Fibroblast of lung (primary cell): ENCODE results near the gene HYAL1. TPM values are rescaled to one million over a fixed set of nuclear protein-coding genes. Genes with fewer than 3 reads are reported as not detected.
"Not testable (repeated sequence)": the region's sequence is repeated elsewhere in the genome, so short reads cannot be mapped to it uniquely, and the experiment has no call there.

Experiments
- DNase-seq, 2 donors: peaks; one replicate each; pipeline versions ENCODE4 v3.0.0 to v3.0.0-alpha.2; 2010; ENCODE audit warnings: low read depth in 2 of 2
- H2AFZ ChIP-seq: 2 replicates; pipeline ENCODE4 v1.5.1; 2012; ENCODE audit warnings: low read length, control low read depth, inconsistent platforms
- H3K27ac ChIP-seq: 2 replicates; pipeline ENCODE4 v1.5.1; 2011; ENCODE audit warnings: low read length, control low read depth; ENCODE audit not compliant: insufficient read depth
- H3K27me3 ChIP-seq: 2 replicates; pipeline ENCODE4 v1.5.1; 2011; ENCODE audit warnings: mild to moderate bottlenecking, low read length; ENCODE audit not compliant: control insufficient read depth, insufficient read depth
- H3K36me3 ChIP-seq: 2 replicates; pipeline ENCODE4 v1.5.1; 2011; ENCODE audit warnings: low read length; ENCODE audit not compliant: control insufficient read depth, insufficient read depth
- H3K4me1 ChIP-seq: 2 replicates; pipeline ENCODE4 v1.5.1; 2011; ENCODE audit warnings: low read length; ENCODE audit not compliant: control insufficient read depth, insufficient read depth; ENCODE audit errors: extremely low read depth
- H3K4me2 ChIP-seq: 2 replicates; pipeline ENCODE4 v1.5.1; 2011; ENCODE audit warnings: low read length, control low read depth; ENCODE audit not compliant: insufficient read depth; ENCODE audit errors: extremely low read depth
- H3K4me3 ChIP-seq, 4 experiments: fragments of 200-600 bp in 1 of 4; sonication (generic) in 1 of 4; replicated peaks in 1 of 4; 2 replicates each; pipeline ENCODE4 v1.5.1; 2011 to 2016; ENCODE audit warnings: low read length in 4 of 4, low read depth in 3 of 4, mild to moderate bottlenecking in 3 of 4, control low read depth in 2 of 4, inconsistent platforms in 1 of 4, mixed read lengths in 1 of 4; ENCODE audit not compliant: insufficient read depth in 1 of 4; ENCODE audit errors: control extremely low read depth in 1 of 4
- H3K79me2 ChIP-seq: 2 replicates; pipeline ENCODE4 v1.5.1; 2012; ENCODE audit warnings: mild to moderate bottlenecking, low read length, inconsistent platforms; ENCODE audit not compliant: control insufficient read depth, insufficient read depth
- H3K9ac ChIP-seq: 2 replicates; pipeline ENCODE4 v1.5.1; 2011; ENCODE audit warnings: mild to moderate bottlenecking, low read length, control low read depth; ENCODE audit not compliant: insufficient read depth
- H3K9me3 ChIP-seq: 2 replicates; pipeline ENCODE4 v1.5.1; 2012; ENCODE audit warnings: low read depth, low read length; ENCODE audit not compliant: control insufficient read depth, insufficient read depth
- H4K20me1 ChIP-seq: 2 replicates; pipeline ENCODE4 v1.5.1; 2011; ENCODE audit warnings: low read length; ENCODE audit not compliant: control insufficient read depth, insufficient read depth; ENCODE audit errors: extremely low read depth
- EZH2 ChIP-seq: IDR thresholded peaks from 2 replicates; pipeline ENCODE4 v1.5.1; 2012; ENCODE audit warnings: low read length, control low read depth, mild to moderate bottlenecking; ENCODE audit errors: missing control alignments
- polyA plus RNA-seq, 2 donors: library from polyadenylated mRNA; depleted of rRNA in 1 of 2; stranded (reverse) in 1 of 2; unstranded in 1 of 2; fragments of >200 nt; gene quantifications; 2 replicates each; pipeline ENCODE4 v1.2.1, GENCODE V29; 2011 to 2012; ENCODE audit warnings: missing spikeins in 1 of 2
- total RNA-seq: library from RNA; depleted of rRNA; stranded (reverse); fragments of >200 nt; gene quantifications from 2 replicates; pipeline ENCODE4 v1.2.1, GENCODE V29; 2014
- TF ChIP-seq, protein P1 (sequence below), 2 donors: IDR thresholded peaks in 1 of 2; conservative IDR thresholded peaks in 1 of 2; 1 replicate in 1 of 2; 2 replicates in 1 of 2; pipeline ENCODE4 v1.5.1; 2011 to 2012; ENCODE audit warnings: low read length in 2 of 2, control low read depth in 1 of 2, inconsistent platforms in 1 of 2, low read depth in 1 of 2, mild to moderate bottlenecking in 1 of 2

HYAL1 gene
- total and polyA plus RNA-seq, 2 donors (not counting 1 experiment from before 2014, with no cell fraction given), result 1.3 to 2.5 TPM

DNA sequence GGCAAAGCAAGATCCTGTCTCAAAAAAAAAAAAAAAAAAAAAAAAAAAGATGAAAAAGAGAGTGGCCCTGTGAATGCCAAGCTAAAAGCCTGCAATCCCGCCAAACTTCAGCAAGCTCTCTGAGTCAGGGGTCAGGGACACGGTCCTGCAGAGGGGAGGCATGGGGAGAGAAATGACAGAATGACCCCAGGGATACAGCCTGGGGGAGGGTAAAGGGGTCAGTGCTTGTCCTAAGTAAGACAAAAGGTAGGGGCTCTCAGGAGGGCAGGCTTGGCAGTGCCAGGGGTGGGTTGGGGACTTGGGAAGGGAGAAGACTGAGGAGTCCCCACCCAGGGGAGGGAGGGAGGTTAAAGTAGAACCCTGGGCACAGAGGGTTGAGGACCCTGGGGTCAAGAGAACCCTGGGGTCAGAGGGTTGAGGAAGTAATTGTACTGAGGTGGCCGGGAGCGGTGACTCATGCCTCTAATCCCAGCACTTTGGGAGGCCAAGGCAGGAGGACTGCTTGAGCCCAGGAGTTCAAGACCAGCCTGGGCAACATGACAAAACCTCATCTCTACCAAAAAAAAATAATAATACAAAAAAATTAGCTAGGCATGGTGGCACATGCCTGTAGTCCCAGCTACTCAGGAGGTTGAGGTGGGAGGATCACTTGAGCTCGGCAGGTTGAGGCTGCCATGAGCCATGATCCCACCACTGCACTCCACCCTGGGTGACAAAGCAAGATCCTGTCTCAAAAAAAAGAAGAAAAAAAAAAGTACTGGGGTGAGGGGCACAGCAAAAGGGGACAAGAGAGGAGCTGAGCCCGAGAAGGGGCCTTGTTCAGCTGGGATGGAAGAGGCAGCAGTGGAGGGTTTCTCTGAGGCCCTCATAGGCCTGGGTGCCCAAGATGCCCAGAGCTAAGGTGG lies 39.6 kb downstream of the HYAL1 start:
- Histone ChIP-seq H3K4me1 (peaks cover 47% of the 10 kb centered on the region), H3K36me3 (peaks cover 2% of the 10 kb centered on the region), H3K27me3 (no peaks in the 10 kb centered on the region), H3K9me3 (no peaks in the 10 kb centered on the region), H3K4me3 (no peak overlapping the region), H3K4me2 (peak overlapping the region; percentile 7), H3K79me2 (no peaks in the 10 kb centered on the region), H4K20me1 (no peaks in the 10 kb centered on the region), H3K27ac (peak overlapping the region; percentile 23), H3K9ac (no peak overlapping the region), H2AFZ (no peak overlapping the region)
- TF ChIP-seq EZH2, result no peak
- TF ChIP-seq, protein P1, sequence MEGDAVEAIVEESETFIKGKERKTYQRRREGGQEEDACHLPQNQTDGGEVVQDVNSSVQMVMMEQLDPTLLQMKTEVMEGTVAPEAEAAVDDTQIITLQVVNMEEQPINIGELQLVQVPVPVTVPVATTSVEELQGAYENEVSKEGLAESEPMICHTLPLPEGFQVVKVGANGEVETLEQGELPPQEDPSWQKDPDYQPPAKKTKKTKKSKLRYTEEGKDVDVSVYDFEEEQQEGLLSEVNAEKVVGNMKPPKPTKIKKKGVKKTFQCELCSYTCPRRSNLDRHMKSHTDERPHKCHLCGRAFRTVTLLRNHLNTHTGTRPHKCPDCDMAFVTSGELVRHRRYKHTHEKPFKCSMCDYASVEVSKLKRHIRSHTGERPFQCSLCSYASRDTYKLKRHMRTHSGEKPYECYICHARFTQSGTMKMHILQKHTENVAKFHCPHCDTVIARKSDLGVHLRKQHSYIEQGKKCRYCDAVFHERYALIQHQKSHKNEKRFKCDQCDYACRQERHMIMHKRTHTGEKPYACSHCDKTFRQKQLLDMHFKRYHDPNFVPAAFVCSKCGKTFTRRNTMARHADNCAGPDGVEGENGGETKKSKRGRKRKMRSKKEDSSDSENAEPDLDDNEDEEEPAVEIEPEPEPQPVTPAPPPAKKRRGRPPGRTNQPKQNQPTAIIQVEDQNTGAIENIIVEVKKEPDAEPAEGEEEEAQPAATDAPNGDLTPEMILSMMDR (conservative IDR thresholded peaks at IDR 0.05 in 1 of 2, IDR thresholded peaks at IDR 0.05 in 1 of 2; ENCODE audit: low read depth in 1 of 2, low read length in 2 of 2), result no peak
- DNase-seq, result peak in 1 of 2 donors; percentile 40

DNA sequence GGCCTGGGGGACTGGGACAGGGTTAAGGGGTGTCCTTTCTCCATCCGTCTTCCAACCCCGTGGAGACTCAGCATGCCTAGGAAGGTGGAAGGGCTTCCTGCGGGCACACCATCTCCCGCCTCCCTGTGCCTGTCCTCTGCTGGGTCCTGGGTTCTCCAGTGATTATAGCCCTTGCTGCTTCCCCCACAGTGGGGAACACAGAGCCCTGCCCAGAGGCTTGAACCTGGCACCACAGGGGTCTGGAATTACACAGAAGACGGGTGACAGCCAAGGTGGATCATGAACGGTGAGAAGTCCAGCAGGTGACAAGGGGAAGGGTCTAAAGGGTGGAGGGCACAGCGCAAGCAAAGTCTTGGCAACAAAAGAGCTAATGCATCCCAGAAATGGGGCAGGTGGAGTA lies 40.6 kb downstream of the HYAL1 start:
- Histone ChIP-seq H3K4me1 (peaks cover 38% of the 10 kb centered on the region), H3K36me3 (peaks cover 5% of the 10 kb centered on the region), H3K27ac (no peak overlapping the region), H3K4me2 (no peak overlapping the region), H2AFZ (no peak overlapping the region), H3K79me2 (no peaks in the 10 kb centered on the region), H3K9ac (no peak overlapping the region), H3K9me3 (no peaks in the 10 kb centered on the region), H3K27me3 (no peaks in the 10 kb centered on the region), H3K4me3 (no peak overlapping the region), H4K20me1 (no peaks in the 10 kb centered on the region)
- TF ChIP-seq, protein P1 (conservative IDR thresholded peaks at IDR 0.05 in 1 of 2, IDR thresholded peaks at IDR 0.05 in 1 of 2; ENCODE audit: low read depth in 1 of 2, low read length in 2 of 2), result no peak
- TF ChIP-seq EZH2, result no peak
- no peak for DNase-seq

DNA sequence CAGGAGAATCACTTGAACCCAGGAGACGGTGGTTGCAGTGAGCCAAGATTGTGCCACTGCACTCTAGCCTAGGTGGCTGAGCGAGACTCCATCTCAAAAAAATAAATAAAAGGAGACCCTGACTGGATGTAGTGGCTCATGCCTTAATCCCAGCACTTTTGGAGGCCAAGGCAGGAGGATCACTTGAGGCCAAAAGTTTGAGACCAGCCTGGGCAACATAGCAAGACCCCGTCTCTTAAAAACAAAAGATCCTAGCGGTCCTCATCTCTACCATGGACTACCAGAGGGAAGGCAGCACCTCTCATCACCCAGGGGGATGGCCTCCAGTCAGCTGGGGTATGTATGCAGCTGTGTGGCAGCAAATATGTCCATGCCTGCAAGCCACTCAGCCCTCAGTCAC lies 41.2 kb downstream of the HYAL1 start:
- not testable (repeated sequence) for H2AFZ ChIP-seq, H3K4me3 ChIP-seq, H3K27ac ChIP-seq, H3K4me2 ChIP-seq, H3K9ac ChIP-seq, H3K9me3 ChIP-seq, H3K79me2 ChIP-seq, H3K27me3 ChIP-seq, H3K36me3 ChIP-seq, DNase-seq, H4K20me1 ChIP-seq
- peaks cover 35% of the 10 kb centered on the region for H3K4me1 ChIP-seq
